Cortex of kidney (tissue), 1 donor: ENCODE data around the gene WWOX.

ENCODE experiments used
- DNase-seq: peaks from one replicate; lab custom pipeline; 2025; lab: John Stamatoyannopoulos, UW

The WWOX gene

GRCh38 chr16:78799429-78799828, 700.0 kb downstream of the WWOX start:
- DNase-seq: no peak

- DNase-seq: no peak
Measured at GRCh38 chr16:78800523-78800922, 701.1 kb downstream of the WWOX start.

GRCh38 chr16:78804058-78804735, 704.7 kb downstream of the WWOX start:
- DNase-seq: no peak

DNA sequence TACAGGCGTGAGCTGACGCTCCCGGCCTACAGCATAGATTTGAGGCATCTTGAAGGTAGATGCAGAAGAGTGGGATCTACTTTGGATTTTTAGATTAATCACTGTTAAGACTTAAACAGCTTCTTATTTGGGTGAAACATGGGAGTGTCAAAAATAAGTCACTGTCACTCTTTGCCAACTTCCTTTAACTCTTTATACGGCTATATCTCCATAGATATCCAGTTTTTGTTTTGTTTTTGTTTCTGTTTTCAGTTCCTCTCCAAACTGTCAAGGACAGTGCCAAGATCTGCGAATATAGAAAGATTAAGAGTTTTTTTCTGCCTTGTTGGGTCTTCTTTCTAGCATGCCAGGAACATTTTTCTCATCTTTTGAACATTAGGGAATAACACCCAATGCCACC, 706.1 kb downstream of the WWOX start:
- no peak for DNase-seq

DNA sequence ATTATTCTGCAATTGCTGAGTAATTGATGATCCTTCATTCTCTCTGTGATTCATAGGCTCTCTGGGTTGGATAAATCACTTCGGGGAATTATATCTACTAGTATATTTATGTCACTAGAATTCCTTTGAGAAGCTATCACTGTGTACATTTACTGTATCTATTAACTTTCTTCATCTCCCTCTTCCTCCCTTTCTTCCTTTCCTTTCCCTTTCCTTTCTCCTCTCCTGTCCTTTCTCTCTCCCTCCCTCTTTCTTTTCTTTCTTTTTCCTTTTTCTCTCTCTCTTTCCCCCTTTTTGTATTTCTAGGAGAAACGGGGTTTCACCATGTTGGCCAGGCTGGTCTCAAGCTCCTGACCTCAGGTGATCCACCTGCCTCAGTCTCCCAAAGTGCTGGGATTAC, 711.8 kb downstream of the WWOX start:
- DNase-seq: no peak

GRCh38 chr16:78812582-78812981, 713.1 kb downstream of the WWOX start:
- DNase-seq: no peak

DNA sequence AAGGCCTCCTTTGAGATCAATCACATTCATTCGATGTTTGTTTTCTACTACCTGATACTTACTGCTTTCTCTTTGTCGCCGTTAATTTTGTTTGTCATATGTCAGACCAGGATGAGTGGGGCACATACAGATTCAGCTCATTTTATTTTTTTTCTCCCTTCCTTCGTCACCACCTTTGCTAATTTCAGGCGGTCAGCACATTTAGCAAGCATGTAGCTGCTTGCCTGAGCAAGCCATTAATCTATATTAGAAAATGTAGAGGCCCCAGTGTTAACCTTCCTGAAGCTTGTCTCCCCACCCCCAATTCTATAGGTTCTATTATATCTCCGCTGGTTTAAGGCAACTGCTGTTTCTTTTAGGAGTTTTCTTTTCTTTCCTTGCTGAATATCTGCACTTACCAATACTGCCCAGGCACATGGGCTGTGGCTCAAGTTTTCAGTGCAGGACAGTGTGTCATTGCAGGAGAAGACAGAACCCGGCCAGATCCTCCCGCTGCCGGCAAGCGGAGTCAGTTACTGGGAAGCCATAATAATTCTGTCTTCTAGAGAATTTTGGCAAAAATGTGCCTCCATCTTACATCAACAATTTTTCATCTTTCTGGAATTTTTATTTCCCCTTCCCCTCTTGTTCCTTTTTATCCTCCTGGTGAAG, 714.3 kb downstream of the WWOX start:
- no peak for DNase-seq

- DNase-seq: no peak
Measured at GRCh38 chr16:78815713-78816112, 716.3 kb downstream of the WWOX start.

DNA sequence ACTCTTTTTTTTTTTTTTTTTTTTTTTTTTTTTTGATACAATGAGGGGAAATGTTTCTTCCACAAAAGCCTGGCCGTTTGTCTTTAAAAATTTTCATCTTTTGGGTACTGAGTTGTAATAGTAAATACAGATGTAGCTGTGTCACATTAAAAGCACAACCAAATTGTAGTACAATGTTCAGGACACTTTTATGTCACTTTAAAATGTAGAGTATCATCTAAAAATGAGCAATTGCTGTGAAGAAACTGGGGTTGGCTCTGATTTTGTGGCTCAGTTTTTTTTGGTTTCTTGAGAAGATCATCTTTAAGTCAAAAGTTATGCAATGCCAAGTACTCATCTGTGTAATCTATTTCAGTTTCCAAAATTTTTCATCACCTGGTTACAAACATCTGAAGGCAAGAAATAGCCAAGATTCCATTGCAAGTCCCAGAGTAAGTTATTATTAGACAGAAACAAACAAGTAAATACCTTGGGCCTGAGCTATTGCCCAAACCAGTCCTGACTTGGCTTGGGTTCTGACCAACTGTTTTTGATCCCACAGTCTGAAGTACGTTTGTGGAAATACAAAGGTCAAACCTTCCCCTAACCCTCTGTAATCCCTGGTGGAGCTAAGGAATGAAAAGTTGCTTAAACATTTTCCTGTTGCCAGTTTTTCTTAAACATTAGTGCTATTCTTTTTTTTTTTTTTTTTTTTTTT, 717.2 kb downstream of the WWOX start:
- no peak for DNase-seq

DNA sequence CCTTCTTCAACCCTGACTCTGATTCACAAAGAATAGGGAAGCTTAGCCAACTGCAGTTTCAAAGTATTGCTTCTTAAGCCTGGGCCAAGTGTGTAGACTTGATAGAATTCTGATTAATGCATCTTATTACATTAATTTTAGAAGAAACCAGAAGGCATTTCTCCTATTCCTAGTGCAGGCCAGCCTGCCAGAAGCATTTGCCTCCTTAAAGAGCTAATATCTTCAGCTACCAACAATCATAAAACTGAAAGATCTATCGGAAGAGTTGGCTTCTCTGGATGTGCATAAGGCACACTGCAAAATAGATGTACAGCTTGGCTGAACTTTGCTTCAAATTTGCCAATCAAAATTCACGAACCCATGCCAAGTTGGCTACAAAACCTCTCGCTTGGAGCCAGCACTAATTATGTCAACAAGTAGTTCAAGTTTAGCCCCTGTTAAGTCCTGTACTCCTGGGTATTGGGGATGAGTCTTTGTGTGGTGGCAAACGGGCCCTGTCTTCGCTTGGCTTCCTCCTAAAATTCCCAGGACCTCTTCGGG, 717.8 kb downstream of the WWOX start:
- DNase-seq: no peak

GRCh38 chr16:78821335-78821734, 721.9 kb downstream of the WWOX start:
- DNase-seq: no peak

DNA sequence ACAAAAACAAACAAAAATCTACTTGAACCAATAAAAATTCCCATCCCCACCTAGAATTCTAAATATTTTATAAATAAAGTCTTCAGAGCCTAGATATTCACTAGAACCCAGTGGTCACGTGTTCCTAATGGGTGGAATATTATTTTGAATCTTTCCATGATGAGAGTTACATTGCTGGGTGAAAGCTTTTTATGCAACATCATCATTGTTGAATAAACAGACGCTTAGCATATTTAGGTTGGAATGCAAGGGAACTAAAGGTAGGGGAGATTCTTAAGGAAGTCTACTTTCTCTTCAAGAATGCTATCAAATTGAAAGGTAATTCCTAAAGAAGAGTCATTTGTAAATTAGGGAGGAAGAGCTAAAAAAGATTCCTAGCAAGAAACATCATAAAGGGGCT, 723.1 kb downstream of the WWOX start:
- no peak for DNase-seq

DNA sequence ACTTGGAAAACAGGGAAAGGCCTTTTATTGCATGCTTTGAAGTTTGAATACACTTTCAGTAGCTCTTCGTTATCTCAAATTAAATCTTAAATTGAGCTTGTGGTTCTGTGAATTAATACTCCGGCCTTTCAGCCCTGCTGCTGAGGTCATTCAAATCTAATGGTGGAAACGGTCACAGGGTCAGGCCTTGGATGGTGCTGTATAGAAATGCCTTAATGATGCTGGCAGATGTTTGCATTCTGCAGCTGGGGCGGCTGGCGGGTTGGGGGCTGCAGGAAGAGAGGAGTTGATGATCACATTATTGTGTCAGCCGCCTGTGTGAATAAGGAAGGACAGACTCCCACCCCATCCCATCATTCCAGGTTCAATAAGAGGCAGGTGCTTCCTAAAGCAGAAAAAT, 723.6 kb downstream of the WWOX start:
- DNase-seq: no peak

GRCh38 chr16:78829280-78829679, 729.8 kb downstream of the WWOX start:
- DNase-seq: no peak

GRCh38 chr16:78830599-78830998, 731.1 kb downstream of the WWOX start:
- DNase-seq: no peak

DNA sequence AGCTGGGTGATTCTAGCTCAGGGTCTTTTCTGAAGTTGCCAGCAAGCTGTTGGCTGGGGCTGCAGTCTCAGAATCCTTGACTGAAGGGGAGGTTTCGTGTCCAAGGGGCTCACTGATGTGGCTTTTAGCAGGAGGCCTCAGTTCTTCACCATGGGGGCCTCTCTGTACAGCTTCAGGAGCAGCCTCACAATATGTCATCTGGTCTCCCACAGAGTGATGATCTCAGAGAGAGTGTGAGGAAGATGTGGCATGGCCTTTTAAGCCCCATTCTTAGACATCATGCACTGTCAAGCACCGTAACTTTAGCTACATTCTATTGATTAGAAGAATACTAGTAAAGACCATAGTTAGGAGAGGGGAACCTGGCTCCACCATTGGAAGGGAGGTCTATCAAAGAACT, 732.6 kb downstream of the WWOX start:
- no peak for DNase-seq

GRCh38 chr16:78836802-78837491, 737.5 kb downstream of the WWOX start:
- no peak for DNase-seq

DNA sequence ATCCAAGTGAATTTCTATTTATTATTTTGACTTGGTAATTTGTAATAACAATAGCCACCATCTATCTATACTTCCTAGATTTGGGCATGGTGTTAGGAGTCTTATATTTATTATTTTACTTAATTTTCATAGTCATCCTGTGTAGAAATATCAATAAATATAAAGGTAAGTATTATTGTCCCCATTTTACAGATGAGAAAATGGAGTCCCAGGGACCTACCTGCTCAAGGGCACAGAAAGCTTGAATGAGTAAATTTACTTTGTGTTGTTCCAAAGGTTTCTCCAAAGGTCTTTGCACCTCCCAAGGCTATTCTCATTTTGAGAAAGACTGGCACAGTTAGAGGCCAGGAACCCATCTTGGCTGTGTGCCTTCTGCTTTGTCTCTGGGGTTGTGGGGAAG, 738.3 kb downstream of the WWOX start:
- no peak for DNase-seq

GRCh38 chr16:78838276-78838675, 738.8 kb downstream of the WWOX start:
- DNase-seq: no peak

GRCh38 chr16:78842950-78843349, 743.5 kb downstream of the WWOX start:
- DNase-seq: no peak

DNA sequence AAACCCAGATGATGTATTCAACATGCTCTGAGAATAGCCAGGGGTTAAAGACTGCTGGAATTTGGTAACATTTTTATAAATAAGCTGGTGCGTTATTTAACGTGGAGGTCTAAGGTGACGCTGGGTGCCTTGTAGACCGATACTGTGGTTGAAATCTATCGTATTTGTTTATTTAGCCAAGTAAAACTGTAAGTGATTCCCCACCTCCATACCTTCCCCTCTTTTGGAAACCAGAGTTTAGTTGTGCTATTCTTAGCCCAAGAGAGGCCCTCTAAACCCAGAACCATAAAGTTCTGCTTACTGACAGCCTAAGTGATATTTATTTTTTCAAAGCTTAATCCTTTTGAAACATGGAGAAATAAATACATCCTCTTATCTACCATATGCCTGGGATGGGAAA, 744.5 kb downstream of the WWOX start:
- no peak for DNase-seq

- DNase-seq: no peak
Measured at GRCh38 chr16:78844682-78845081, 745.2 kb downstream of the WWOX start.

DNA sequence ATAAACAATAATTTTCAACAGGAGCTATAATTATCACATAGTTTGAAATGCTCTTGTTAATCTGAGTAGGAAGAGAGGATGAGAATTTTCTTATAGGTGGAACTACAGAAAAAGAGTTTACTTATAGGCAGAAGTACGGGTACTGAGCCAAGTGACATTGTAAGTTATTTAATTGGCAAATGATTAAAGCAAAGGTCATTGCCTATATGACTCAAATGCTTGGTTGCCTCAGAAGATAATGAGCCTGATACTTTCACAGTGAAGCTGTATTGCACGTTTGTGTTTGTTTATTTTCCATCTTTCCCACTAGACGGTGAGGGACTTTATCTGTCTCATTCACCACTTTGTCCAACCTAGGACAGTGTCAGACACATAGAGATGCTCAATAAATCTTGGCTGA, 751.8 kb downstream of the WWOX start:
- DNase-seq: no peak
